GM18870 (cell line): ENCODE data around the gene C9orf152.
"Not testable (repeated sequence)": the region's sequence is repeated elsewhere in the genome, so short reads cannot be mapped to it uniquely, and the experiment has no call there.

Source experiments
- ATAC-seq: cut with Tn5 transposase; IDR thresholded peaks from one replicate; pipeline ENCODE4 v1.9.1; 2021; ENCODE audit warnings: moderate library complexity; ENCODE audit not compliant: unreplicated experiment

Gene C9orf152

DNA sequence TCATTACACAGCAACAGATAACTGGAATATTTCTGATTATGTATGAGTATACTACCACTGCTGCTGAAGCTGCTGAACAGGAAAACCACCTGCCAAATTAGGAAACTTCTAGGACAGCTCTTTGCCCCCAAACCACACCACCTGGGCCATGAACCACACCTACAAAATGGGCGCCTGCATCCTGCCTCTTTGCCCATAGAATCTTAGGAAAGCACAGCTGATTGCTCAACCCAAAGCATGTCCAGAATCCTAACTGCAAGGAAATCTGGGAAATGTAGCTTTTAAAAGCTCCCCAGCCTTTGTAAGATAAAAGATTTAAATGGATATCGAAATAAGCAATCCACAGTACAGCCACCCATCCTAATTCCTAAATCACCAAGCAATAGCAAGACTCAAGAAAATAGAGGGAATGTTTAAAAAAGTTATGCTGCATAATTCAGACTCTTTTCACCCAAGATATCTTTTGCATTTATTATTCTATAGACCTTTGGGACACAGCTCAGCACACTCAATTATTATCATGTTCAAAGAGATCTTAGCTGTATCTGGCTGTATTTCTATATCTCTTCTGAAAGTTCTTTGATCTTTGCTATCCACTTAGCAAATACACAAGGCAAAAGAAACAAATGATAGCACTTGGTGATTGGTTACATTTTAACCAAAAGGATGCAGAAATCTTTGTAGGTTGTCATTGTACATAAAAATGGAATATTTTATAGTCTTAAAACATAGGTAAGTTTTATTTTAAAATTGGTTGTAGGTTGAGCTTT, 6.8 kb upstream of the C9orf152 start:
- no peak for ATAC-seq

DNA sequence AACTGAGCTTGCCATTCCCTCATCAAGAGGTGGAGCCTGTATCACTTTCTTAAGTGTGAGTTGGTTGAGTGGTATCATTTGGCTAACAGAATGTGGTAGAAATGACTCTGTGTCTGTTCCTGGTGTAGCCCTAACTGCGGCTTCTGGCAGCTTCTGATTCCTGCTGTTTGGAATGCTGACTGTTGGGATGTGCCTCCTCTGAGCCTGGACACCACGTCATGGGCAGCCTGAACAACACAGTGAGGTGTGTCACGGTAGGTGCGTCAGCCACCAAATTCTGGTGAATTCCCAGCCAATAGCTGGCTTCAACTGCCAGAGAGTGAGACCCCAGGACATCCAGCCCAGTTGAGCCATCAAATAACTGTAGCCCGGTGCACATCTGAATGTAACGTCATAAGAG, 6.1 kb upstream of the C9orf152 start:
- ATAC-seq: no peak

DNA sequence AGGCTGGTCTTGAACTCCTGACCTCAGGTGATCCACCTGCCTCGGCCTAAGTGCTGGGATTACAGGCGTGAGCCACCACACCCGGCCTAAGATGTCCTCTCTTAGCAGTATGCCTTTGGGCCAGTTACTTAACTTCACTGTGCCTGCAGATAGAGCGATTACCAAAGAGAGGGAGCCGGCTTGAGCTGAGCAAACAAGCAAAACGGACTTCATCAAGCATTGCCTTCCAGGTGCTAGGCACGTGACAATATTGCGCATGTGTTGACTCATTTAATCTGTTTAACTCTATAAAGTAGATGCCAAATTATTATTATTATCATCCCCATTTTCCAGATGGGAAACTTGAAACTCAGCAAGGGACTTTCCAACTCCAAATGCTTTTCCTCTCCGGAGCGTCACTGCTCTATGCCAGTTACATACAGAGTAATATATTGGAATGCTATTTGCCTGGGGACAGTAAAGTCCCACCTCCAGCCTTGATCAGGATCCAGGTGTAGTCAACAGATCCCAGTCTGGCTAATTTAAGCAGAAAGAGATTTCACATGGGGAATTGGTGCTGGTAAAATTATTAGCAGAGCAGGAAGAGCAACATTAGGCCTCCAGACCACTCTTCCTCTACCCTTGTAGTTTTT, 5.6 kb upstream of the C9orf152 start:
- no peak for ATAC-seq

DNA sequence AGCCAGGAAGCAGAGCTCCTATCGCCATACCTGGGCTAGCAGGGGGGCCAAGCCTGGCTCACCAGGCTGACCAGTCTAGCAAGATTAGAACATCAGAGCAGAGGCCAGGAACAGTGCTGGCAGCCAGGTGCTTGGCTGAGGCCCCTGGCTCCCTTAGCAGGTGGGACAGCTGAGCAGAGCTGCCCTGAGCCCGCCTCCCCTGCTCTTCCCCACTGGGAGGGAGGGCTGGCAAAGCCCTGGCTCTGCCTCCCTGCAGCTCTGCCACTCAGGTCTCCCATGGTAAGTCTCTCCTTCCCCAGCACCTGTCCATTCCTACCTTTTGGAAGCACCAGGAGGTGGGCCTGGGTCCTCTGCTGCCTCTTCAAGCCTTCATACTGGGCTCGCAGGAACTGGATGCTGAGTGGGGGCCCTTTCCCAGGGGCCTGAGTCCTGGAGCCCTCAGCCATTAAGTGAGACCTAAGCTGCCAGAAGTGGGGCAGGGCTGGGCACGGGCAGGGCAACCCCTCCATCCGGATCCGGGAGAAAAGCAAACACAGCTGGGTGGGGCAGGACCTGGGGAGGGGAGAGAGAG, 803 bp downstream of the C9orf152 start:
- no peak for ATAC-seq

DNA sequence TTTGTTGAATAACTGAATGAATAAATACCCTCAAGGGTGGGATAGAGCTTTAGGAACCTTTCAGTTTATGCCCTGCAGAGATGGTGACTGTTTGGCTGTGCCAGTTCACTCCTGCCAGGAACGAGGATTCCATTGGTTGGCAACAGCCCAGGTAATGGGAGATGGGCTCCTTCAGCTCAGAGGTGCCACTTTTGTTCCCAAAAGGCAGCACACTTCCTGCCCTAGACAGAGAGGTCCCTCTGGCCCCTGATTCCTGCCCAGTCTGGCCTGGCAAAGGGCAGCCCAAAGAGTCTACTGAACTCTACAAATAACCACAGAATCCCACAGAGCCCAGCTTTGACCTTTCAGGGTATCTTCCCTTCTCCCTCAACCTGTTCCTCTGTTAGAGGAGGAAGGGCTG, 1.6 kb downstream of the C9orf152 start:
- no peak for ATAC-seq

DNA sequence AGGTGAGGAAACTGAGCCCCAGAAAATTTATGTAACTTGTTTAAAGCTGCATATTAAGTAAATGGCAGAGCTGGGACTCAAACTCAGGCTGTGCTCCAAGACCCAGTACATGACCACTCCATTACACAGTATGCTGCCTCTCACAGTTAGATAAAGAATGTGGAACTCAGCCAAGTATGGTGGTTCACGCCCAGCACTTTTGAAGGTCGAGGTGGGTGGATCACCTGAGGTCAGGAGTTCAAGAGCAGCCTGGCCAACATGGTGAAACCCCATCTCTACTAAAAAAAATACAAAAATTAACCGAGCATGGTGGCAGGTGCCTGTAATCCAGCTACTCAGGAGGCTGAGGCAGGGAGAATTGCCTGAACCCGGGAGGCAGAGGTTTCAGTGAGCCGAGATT, 2.3 kb downstream of the C9orf152 start:
- not testable (repeated sequence) for ATAC-seq

DNA sequence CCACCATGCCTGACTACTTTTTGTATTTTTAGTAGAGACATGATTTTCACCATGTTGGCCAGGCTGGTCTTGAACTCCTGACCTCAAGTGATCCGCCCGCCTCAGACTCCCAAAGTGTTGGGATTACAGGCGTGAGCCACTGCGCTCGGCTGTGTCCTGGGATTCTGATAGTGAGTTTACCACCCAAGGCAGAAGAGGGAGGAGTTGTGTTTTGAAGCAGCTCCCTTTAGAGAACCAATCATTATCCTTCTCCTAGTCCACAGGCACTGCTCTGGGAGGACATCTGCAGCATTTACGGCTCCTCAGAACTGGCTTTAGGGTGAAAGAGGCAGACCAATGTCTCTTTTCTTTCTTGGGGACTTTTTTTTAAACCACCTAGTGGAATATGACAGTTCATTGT, 5.7 kb downstream of the C9orf152 start:
- no peak for ATAC-seq

DNA sequence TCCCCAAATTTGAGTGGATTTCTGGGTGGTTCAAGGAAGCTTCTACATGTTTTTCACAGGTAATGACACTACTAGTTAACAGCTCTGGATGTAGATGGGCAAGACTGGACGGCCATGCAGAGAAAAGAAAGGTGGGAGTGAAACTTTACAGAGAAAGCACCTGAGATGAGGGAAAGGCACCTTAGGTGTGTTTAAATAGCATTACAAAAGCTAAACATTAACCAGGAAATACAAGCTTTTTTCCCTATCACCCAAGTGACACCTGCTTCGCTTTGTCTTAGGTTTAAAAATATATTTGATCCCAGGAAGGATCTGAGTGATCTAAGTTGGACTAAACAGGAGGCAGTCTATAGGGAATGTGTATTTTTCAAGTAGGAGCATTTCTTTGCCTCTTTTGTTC, 8.3 kb downstream of the C9orf152 start:
- no peak for ATAC-seq

DNA sequence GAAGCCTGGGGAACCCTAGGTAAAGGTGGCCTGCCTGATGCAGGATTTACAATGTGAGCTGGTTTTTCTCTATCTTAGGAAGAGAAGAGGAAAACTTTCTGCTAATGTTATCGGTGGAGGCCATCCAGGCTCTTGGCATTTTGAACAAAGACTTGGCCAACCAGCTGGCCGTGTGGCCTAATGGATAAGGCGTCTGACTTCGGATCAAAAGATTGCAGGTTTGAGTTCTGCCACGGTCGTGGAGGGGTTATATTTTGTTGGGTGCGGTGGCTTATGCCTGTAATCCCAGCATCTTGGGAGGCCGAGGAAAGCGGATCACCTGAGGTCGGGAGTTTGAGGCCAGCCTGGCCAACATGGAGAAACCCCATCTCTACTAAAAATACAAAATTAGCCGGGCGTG, 9.6 kb downstream of the C9orf152 start:
- ATAC-seq: no peak

DNA sequence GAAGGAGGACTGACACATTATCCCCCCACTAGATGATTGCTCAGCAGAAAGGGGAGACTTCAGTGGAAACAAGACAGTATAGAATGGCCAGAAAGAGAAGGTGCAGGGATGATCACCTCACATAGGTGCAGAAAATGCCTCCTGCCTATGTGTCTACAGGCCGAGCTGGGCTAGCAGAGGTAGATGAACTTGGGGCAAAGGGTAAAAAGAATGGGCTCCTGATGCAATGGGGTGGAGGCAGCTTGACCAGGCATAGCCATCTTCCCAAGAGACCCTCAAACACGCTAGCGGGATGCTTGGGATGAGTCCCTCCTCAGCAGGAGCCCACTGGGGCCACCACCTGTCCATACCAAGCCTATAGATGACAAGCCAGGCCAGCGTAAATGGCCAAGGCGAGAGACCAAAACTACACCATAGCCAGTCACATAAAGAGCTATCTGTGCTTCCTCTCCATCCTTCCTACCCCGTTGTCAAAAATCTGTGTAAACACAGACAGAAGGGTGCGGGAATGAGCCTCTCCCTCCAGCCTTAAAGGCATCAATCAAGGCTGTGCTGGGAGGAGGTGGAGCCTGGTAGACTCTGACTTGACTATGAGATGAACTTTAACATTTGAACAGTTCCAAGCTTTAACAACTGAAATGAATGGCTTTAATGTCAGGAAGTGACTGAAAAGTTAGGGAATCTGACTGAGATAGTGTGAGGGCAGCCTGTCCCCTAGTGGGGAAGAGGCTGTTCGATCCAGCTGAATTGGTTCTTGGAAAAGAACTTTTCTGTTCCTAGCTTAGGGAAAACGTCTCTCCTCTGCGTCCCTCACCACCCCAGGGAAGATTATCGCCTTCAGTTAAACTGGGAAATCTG, 10.4 kb downstream of the C9orf152 start:
- no peak for ATAC-seq

DNA sequence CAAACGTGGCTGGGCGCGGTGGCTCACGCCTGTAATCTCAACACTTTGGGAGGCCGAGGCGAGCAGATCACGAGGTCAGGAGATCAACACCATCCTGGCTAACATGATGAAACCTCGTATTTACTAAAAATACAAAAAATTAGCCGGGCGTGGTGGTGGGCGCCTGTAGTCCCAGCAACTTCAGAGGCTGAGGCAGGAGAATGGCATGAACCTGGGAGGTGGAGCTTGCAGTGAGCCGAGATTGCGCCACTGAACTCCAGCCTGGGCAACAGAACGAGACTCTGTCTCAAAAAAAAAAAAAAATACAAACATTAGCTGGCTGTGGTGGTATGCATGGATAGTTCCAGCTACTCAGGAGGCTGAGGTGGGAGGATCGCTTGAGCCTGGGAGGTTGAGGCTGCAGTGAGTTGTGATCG, 11.9 kb downstream of the C9orf152 start:
- ATAC-seq: not testable (repeated sequence)

DNA sequence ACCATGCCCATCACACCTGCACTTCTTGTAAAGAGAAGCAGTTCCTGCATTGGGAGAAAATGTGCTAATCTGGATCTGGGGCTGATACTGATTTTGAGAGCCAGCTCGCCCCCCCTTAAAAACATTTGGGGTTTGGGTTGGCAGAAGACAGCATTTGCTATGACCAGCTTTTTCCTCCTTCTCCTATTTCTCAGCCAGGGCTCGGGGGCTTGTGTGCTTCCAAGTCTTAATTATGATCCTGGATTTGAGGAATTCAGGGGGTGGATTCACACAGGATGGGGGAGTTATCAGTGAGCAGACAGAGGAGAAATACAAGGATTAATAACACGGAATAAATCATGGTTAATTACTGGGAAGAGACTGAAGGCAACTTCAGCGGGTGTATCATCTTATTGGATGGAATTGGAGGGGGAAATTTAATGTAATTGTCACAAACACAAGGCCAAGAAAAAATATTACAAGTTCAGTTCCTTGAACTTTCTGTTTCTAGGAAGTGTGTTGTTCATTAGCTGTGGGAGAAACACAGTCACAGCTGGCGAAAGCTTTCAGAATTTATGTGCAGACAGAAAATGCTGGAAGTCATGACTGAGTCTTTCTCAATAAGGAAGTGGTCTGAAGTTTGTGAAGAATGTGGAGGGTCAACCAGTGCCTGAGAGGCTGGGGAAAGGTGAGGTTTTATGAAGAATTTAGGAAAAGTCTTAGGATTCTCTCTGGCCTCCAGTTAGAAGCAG, 15.3 kb downstream of the C9orf152 start:
- no peak for ATAC-seq

DNA sequence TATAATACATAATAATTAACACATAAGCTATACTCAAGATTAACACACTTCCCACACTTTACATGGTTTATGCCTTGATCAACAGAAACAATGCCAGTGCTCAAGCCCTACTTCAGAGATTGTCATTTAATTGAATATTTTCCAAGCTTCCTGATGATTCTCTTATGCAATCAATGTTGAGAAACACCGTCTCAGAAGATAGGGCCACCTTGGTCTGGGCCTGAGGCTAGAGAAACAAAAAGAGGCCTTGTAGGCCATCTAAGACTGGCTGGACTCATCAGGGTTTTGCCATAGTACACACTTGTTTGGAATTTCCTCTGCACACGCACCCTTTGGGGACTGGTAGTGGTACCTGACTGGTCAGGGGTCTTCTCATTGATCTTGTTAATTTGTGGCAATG, 16.3 kb downstream of the C9orf152 start:
- no peak for ATAC-seq

DNA sequence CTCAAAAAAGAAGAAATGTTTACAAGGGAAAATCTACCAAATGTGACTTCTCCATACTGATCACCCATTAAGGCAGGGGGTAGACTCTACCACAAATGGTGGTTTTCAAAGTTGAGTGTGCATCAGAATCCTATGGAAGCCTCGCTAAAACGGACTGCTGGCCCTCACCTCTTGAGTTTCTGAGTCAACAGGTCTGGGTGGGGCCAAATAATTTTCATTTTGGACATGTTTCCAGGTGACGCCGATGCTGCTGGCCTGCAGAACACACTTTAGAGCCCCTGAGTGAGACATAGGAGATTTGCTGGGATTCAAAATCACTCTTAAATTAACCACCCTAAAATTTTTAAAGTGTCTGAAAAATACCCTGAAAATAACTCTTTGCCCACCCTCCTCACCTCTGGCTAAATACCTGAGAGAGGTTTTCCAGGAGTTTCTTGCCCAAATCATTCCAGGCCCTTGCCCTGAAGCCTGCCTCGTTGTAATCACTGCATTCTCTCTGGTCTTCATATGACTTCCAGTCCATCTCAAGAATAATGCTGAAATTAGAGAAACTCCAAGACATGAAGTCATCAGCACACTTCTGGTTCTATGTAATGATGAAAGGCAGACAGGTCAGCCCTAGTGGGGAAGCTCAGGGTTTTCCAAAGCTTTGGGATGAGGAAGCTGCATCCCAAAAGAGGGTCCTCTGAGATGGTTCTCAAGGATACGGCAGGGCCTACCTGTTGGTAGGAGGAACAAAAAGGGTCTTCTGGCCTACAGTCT, 18.2 kb downstream of the C9orf152 start:
- ATAC-seq: no peak

DNA sequence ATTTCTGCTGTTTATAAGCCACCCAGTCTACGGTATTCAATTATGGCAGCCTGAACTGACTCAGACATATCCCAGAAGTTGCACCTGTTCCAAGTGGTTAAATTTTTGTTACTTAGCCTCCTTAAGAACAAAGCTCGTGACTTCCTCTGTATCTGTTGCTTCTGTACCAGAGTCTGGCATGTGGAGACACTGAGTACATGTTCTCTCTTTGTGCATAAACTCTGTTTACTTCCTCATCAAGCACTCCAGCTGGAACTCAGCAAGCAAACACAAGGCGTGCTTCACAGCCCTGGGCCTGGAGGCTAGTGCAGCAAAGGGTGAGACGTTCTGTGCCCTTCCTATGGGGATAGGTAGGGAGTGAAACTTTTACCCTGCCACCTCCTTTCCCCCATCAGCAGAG, 19.0 kb downstream of the C9orf152 start:
- ATAC-seq: no peak

DNA sequence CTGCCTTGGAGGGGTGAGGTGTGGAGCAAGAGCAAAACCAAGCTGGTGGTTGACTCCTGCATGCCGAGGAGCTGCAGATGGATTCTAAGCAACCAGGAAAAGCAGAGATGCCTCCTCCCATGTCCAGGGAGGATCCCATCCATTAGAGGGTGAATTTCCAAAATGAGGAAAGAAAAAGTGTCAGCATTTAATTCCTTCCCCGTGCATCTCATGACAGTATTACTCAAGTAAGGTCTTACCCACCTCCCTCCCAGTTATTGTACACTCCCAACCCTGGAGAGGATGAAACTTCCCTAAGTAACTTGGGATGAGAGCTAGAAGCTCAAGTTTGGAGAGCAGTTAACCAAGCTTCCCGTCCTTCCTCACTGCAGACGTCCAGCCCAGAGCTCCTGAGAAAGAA, 19.9 kb downstream of the C9orf152 start:
- ATAC-seq: no peak

DNA sequence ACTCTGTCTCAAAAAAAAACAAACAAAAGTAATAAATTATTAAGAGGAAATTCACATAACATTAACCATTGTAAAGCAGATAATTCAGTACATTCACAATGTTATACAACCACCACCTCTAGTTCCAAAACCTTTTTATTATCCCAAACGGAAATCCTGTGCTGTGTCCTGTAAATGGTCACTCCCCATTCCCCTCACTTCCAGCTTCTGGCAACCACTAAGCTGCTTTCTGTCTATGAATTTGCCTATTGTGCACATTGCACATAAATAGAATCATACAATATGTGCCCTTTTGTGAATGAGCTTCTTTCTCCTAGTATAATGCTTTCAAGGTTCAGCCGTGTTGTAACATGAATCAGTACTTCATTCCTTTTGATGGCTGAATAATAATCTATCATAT, 20.8 kb downstream of the C9orf152 start:
- no peak for ATAC-seq

DNA sequence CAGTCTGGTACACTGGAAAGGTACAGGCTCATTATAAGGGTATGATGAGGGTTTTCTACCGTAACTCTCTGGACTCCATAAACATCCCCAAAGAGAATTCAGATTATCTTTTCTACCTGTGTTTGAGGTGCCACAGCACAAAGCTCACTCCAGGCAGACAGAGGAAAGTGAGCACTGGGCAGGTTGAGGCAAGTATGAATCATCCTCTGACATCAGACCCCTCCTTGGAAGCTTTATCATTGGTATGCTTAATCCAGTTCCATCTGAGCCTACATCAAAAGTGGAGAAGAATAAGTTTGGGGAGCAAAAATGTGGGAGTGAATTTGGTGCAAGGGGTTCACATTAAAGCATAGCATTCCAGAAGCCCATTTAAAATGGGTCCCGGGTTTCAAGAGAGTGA, 21.7 kb downstream of the C9orf152 start:
- ATAC-seq: no peak

DNA sequence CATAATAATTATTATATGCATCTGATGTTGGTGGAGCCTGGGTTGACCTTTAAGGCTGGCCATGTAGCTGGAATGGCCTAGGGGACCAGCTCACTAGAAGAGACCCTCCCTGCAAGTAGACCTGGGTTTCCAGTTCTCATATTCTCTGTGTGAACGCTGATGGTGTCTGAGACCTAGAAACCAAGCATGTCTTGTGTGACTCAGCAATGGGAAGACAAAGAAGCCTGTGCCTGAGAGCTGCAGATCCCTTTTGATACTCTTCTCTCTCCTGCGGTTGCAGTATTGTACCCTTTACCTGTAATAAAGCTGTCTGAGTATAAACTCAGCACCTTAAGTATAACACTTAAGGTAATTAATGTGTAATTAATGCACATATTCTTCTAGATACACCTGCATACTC, 22.2 kb downstream of the C9orf152 start:
- no peak for ATAC-seq
